HG03025 (cell line): Measurements from ENCODE around the gene NELL2.

ENCODE experiments used
- ATAC-seq: cut with Tn5 transposase; IDR thresholded peaks from one replicate; pipeline ENCODE4 v1.9.1; 2021; ENCODE audit warnings: mild to moderate bottlenecking, moderate library complexity; ENCODE audit not compliant: unreplicated experiment, low FRiP score

The NELL2 gene

GRCh38 chr12:44637875-44638274 lies 238.2 kb downstream of the NELL2 start:
- ATAC-seq, result no peak

DNA sequence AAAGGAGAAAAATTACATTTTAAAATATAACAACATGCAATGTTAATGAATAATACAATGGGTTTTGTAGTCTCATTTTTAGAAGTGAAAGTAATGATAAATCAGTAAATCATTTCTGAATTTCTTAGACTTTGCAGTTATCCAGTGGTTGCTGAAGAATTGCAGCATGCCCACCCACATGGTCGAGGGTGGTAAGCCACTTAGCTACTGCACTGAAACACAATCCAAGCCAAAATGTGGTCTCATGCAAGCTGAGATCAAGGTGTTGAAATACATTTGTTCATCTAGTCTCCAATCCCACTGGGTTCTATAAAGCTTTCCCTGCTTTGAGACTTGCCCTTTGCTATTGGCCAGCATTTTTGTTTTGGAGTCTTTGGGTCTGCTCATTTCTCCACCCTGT lies 247.9 kb downstream of the NELL2 start:
- ATAC-seq, result no peak

GRCh38 chr12:44627387-44628166 lies 248.5 kb downstream of the NELL2 start:
- ATAC-seq, result no peak

GRCh38 chr12:44626883-44627282 lies 249.2 kb downstream of the NELL2 start:
- no peak for ATAC-seq

DNA sequence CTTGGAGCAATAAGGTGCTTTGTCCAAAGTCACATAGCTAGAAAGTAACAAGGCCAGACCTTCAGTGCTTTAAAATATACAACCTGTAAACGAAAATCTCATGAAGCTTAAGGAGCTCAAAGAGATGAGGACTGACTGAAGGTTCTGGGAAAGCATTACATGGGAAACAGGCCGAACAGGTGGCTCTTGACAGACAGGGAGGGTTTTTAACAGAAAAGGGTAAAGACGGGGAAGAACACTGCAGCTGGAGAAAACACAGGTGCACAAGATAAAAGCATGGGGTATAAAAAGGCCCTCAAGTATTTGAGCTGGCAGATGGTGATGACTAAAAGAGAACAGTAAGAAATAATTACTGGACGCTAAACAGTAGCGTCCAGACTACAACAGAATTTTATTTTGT lies 257.2 kb downstream of the NELL2 start:
- ATAC-seq, result no peak

DNA sequence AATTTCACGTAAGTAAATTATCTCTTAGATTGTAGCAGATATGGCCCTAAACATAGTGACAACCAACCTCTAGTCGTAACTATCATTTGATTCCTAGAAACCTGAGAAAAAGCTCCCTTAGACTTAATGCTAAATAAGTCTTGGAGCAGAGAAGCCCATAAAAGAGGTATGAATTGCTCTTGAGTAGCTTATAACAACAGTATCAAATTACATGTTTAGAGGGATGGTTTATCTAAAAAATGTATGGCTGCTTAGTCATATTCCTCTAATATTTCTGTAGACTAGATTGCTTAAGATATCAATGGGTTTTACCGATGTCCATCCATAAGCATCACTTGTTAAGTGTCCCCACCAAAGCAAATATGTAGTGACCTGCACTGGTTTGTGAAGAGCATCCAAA lies 259.7 kb downstream of the NELL2 start:
- no peak for ATAC-seq

DNA sequence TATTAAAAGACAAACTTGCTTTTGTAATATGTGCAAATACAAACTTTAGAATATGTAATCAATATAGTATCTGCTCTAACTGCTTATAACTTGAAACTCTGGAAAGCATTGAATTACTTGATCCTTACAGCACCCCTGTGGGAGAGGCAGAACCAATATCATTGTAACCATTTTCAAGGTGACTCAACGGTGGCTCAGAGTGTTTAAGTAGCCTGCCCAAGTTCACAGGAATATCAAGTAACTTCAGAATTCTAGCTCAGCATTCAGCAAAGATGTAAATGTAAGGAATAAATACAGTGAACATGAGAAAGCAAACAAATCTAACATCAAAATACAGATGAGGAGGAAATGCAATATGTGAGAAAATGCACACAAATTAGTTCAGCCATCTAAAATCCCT lies 264.6 kb downstream of the NELL2 start:
- ATAC-seq, result no peak

DNA sequence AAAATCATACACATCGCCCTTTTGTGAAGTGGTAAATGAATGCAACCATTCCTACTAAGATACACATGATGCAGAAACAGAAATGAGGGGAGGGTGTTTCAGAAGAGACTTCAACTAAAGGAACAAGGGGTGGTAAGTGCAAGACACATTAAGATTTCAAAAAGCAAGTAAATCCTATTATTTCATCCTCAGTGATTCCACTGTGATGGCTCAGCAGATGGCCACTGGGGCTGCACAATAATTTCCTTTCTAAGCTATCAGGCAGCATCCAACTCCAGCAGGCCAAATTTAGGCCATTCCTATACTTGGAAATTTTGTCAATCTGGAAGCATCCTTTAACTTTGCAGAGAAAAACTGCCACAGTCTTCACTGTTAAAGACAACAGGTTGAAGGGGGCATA lies 272.4 kb downstream of the NELL2 start:
- ATAC-seq, result no peak

GRCh38 chr12:44592626-44593025 lies 283.5 kb downstream of the NELL2 start:
- ATAC-seq, result no peak

- ATAC-seq, result no peak
These were observed 286.4 kb downstream of the NELL2 start for GRCh38 chr12:44589697-44590096.

- no peak for ATAC-seq
These were observed 287.5 kb downstream of the NELL2 start for GRCh38 chr12:44588651-44589050.

DNA sequence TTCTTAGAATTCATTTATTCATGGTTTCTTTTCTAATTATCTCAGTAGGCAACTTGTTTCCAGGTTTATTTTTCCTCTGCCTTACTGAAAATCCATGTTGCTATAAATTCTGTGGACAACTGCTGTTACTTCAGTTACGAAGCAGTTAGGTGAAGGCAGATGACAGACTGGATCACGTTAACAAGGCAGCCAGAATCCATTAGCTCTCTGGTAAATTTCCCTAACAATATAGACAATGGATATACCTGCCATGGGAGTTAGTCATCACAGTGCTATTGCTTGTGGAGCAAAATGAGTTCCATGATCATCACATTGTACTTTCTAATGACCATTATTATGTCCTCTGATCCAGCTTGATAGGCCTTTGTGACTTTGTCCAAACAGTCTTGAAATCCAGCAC lies 291.5 kb downstream of the NELL2 start:
- no peak for ATAC-seq

DNA sequence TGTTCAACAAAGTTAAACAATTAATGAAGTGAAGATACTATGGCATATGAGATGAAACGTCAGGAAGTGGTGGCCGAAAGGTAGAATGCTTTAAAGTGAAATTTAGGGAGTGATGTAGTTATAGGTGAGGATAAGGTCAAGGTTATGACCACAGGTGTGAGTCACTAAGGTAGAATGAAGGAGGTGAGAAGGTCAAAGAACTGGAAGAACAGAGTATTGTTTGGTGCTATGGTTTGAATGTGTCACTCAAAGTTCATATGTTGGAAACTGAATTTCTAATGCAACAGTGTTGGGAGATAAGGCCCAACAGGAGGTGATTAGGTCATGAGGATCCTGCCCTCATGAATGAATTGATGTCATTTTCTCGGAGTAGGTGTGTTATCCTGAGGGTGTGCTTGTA lies 293.6 kb downstream of the NELL2 start:
- no peak for ATAC-seq

- ATAC-seq, result no peak
These were observed 294.4 kb downstream of the NELL2 start for GRCh38 chr12:44581642-44582242.

GRCh38 chr12:44574586-44574985 lies 301.5 kb downstream of the NELL2 start:
- no peak for ATAC-seq

DNA sequence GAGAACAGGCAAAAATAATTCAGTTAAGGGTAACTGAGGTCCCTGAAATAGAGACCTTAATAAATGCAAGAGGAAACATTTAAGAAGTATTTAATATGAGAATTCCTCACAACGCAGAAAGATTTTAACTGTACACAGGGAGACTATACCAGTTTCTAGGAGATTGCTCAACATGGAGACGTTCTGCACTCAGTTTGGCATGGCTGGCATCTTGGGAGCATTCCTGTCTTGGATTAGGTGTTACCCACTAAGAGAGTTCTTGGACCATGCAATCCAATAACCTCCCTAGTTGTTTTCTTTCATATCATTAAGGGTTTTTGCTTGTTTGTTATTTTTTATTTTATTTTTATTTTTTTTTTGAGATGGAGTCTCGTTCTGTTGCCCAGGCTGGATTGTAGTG lies 302.4 kb downstream of the NELL2 start:
- ATAC-seq, result no peak

- no peak for ATAC-seq
These were observed 305.0 kb downstream of the NELL2 start for GRCh38 chr12:44571006-44571550.

DNA sequence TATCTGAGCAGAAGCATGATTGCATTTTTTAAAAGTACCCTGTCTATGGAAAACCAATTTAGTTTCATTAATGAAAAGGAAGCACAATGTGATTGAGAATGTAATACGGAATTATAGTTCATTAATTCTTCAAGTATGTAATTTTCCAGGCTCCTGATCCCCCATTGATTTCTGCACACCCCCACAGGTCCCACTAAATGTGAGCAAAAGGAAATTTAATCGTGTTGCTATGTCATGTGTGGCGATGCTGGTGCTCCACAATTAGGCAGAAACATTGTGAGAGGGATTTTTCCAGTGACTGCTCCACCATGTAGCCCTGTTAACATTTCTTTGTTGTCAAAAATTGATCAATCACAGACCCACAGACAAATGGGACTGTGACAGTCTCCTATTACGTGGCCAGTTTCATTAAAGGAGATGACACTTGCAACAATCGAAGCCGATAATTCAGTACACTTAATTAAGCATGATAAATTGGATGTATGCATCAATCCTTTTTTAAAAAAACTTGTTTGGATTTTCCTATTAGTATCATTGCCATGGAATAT lies 306.0 kb downstream of the NELL2 start:
- no peak for ATAC-seq

DNA sequence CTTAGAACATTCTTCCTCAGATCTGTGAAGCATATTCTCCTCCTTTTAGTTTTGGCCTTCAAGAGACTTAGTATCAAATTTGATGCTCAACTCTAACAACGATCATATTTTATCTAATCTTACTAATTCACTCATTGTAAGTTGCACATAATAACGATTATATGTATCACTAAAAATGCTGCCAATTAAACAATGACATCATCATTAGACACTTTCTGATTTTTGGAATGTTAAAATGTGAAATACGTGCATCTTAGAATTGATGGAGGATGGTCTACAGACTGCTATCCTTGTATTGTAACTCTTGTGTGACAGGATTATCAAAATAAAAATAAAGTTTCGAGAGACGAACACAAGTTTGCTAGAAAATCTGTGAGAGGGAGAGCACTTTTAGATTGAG lies 311.0 kb downstream of the NELL2 start:
- ATAC-seq, result no peak

GRCh38 chr12:44563486-44563885 lies 312.6 kb downstream of the NELL2 start:
- no peak for ATAC-seq

DNA sequence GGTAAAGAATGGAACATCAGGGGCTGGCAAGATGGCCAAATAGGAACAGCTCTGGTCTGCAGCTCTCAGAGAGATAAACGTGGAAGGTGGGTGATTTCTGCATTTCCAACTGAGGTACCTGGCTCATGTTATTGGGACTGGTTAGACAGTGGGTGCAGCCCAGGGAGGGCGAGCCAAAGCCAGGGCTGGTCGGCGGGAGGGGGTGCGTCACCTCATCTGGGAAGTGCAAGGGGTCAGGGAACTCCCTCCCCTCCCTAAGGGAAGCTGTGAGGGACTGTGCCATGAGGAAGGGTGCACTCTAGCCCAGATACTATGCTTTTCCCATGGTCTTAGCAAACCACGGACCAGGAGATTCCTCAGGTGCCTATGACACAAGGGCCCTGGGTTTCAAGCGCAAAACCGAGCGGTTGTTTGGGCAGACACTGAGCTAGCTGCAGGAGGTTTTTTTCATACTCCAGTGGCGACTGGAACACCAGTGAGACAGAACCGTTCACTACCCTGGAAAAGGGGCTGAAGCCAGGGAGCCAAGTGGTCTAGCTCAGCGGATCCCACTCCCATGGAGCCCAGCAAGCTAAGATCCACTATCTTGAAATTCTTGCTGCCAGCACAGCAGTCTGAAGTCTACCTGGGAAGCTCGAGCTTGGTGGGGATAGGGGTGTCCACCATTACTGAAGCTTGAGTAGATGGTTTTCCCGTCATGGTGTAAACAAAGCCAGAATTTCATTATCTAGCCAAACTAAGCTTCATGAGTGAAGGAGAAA lies 317.6 kb downstream of the NELL2 start:
- no peak for ATAC-seq
